HCT116 (cell line): ENCODE results near the gene GSTM4. TPM values are rescaled to one million over a fixed set of nuclear protein-coding genes. Genes with fewer than 3 reads are reported as not detected.

ENCODE experiments used
- ATAC-seq: fragments of 200-7000 bp; cut with Tn5 transposase; 2 replicates; pipeline ENCODE4 v1.9.1; 2020; ENCODE audit warnings: mild to moderate bottlenecking, moderate library complexity
- BruUV-seq: library from RNA; stranded (reverse); fragments of 400-500 nt; replicated peaks from 2 replicates; lab custom pipeline; 2021; lab: Mats Ljungman, UMichigan
- CTCF ChIA-PET: fragments of 300-600 bp; sonication (Branson Sonifier 250); formaldehyde crosslinking; loops from one replicate; lab custom pipeline; 2021; ENCODE audit warnings: antibody characterized with exemption; lab: Charles Lee
- POLR2A ChIA-PET: fragments of 300-600, 350-600 bp; sonication (Branson Sonifier 250); formaldehyde crosslinking; loops from one replicate; lab custom pipeline; 2021; ENCODE audit warnings: antibody characterized with exemption; lab: Charles Lee
- RAD21 ChIA-PET, 2 experiments: fragments of 300-600 bp; sonication (Branson Sonifier 250); formaldehyde crosslinking; loops; one replicate each; lab custom pipeline; 2023; ENCODE audit warnings: low total read pairs in 2 of 2; ENCODE audit not compliant: uncharacterized antibody in 2 of 2, unreplicated experiment in 2 of 2, low non-redundant PET in 1 of 2; lab: Charles Lee
- DNase-seq: peaks from one replicate; pipeline ENCODE4 v3.0.0-alpha.2; 2010; ENCODE audit warnings: low read depth, low spot score
- H2AFZ ChIP-seq: fragments of 200-600 bp; shearing (Covaris generic), sonication (generic); 2 replicates; pipeline ENCODE4 v1.6.1; 2017; ENCODE audit warnings: low read depth, mixed run types, mixed read lengths, antibody characterized with exemption, low read length; ENCODE audit not compliant: poor library complexity, severe bottlenecking
- H3K27ac ChIP-seq: 2 replicates; pipeline ENCODE4 v1.5.1; 2012; ENCODE audit warnings: low read depth, low read length
- H3K27me3 ChIP-seq: fragments of 200-600 bp; sonication (generic); 2 replicates; pipeline ENCODE4 v1.6.1; 2016; ENCODE audit warnings: mixed run types, low read length, mixed read lengths; ENCODE audit not compliant: insufficient read depth
- H3K36me3 ChIP-seq, 2 experiments: fragments of 200-500 bp in 1 of 2; fragments of 200-600 bp in 1 of 2; sonication (Bioruptor generic) in 1 of 2; sonication (generic) in 1 of 2; 2 replicates each; pipeline versions ENCODE4 v1.5.1 to v1.6.1; 2014 to 2016; ENCODE audit warnings: low read length in 2 of 2, inconsistent platforms in 1 of 2, mixed read lengths in 1 of 2, mixed run types in 1 of 2; ENCODE audit not compliant: insufficient read depth in 2 of 2, control insufficient read depth in 1 of 2
- H3K4me1 ChIP-seq, 2 experiments: fragments of 200-600 bp in 1 of 2; sonication (generic) in 1 of 2; 2 replicates each; pipeline versions ENCODE4 v1.5.1 to v1.6.1; 2012 to 2017; ENCODE audit warnings: low read length in 2 of 2, inconsistent platforms in 1 of 2, mild to moderate bottlenecking in 1 of 2, mixed read lengths in 1 of 2, mixed run types in 1 of 2, moderate library complexity in 1 of 2; ENCODE audit not compliant: insufficient read depth in 2 of 2, control insufficient read depth in 1 of 2
- H3K4me2 ChIP-seq: fragments of 200-600 bp; sonication (generic); 2 replicates; pipeline ENCODE4 v1.6.1; 2017; ENCODE audit warnings: mixed run types, low read length, mixed read lengths
- H3K4me3 ChIP-seq, 2 experiments: fragments of 200-600 bp in 1 of 2; sonication (generic) in 1 of 2; replicated peaks in 1 of 2; 2 replicates each; pipeline ENCODE4 v1.5.1; 2011 to 2016; ENCODE audit warnings: low read length in 2 of 2, control low read depth in 1 of 2, low read depth in 1 of 2, mild to moderate bottlenecking in 1 of 2, mixed read lengths in 1 of 2, mixed run types in 1 of 2
- H3K79me2 ChIP-seq: fragments of 200-600 bp; sonication (generic); 2 replicates; pipeline ENCODE4 v1.6.1; 2017; ENCODE audit warnings: mild to moderate bottlenecking, mixed run types, low read length, moderate library complexity, mixed read lengths; ENCODE audit not compliant: insufficient read depth
- H3K9ac ChIP-seq: fragments of 200-600 bp; sonication (generic); 2 replicates; pipeline ENCODE4 v1.6.1; 2016; ENCODE audit warnings: low read length, mixed read lengths
- H3K9me2 ChIP-seq: fragments of 200-600 bp; sonication (generic), shearing (Covaris generic); 2 replicates; pipeline ENCODE4 v1.6.1; 2017; ENCODE audit warnings: mixed run types, mild to moderate bottlenecking, moderate library complexity; ENCODE audit not compliant: insufficient read depth
- H3K9me3 ChIP-seq, 2 experiments: fragments of 200-500 bp in 1 of 2; fragments of 200-600 bp in 1 of 2; sonication (Bioruptor generic) in 1 of 2; sonication (generic) in 1 of 2; 2 replicates each; pipeline ENCODE4 v1.6.1; 2014 to 2017; ENCODE audit warnings: low read length in 2 of 2, mixed read lengths in 2 of 2, inconsistent platforms in 1 of 2, low read depth in 1 of 2, mild to moderate bottlenecking in 1 of 2, mixed run types in 1 of 2, moderate library complexity in 1 of 2; ENCODE audit not compliant: control insufficient read depth in 1 of 2, insufficient read depth in 1 of 2
- H4K20me1 ChIP-seq: fragments of 200-600 bp; sonication (generic), shearing (Covaris generic); 2 replicates; pipeline ENCODE4 v1.6.1; 2017; ENCODE audit warnings: mixed run types, mild to moderate bottlenecking, moderate library complexity; ENCODE audit not compliant: insufficient read depth
- ATF3 ChIP-seq: IDR thresholded peaks from 2 replicates; pipeline ENCODE4 v1.6.1; 2012
- CBX3 ChIP-seq: IDR thresholded peaks from 2 replicates; pipeline ENCODE4 v1.6.1; 2012; ENCODE audit warnings: low read depth
- CEBPB ChIP-seq: IDR thresholded peaks from 2 replicates; pipeline ENCODE4 v1.6.1; 2012; ENCODE audit warnings: low read depth
- ELF1 ChIP-seq: IDR thresholded peaks from 2 replicates; pipeline ENCODE4 v1.6.1; 2012; ENCODE audit warnings: low read depth, borderline replicate concordance
- MAX ChIP-seq: IDR thresholded peaks from 2 replicates; pipeline ENCODE4 v1.6.1; 2012
- REST ChIP-seq: IDR thresholded peaks from 2 replicates; pipeline ENCODE4 v1.6.1; 2012; ENCODE audit warnings: low read depth
- SRF ChIP-seq: IDR thresholded peaks from 2 replicates; pipeline ENCODE4 v1.6.1; 2012; ENCODE audit warnings: low read depth
- TCF7L2 ChIP-seq: IDR thresholded peaks from 2 replicates; pipeline ENCODE4 v1.7.0; 2011; ENCODE audit warnings: borderline replicate concordance, inconsistent platforms; ENCODE audit not compliant: insufficient read depth, insufficient read length; ENCODE audit errors: extremely low read depth
- ZBTB33 ChIP-seq: IDR thresholded peaks from 2 replicates; pipeline ENCODE4 v1.6.1; 2011; ENCODE audit warnings: mild to moderate bottlenecking, low read length, moderate library complexity; ENCODE audit not compliant: insufficient replicate concordance; ENCODE audit errors: extremely low read depth
- ZNF274 ChIP-seq: fragments of 200-500 bp; sonication (Bioruptor generic); IDR thresholded peaks from 2 replicates; pipeline ENCODE4 v1.6.1; 2014; ENCODE audit warnings: mild to moderate bottlenecking, low read depth, low read length, inconsistent platforms
- intact Hi-C: fragments of 100-400 bp; cut with micrococcal nuclease; formaldehyde crosslinking; loops from 2 replicates; pipeline ENCODE4 v1.10.0; 2022
- total RNA-seq: library from RNA; stranded (reverse); gene quantifications from one replicate; pipeline ENCODE4 v1.2.1, GENCODE V29; 2021; ENCODE audit not compliant: unreplicated experiment

GSTM4 gene
- total RNA-seq, 1 experiment from 2014 or later: 15.9 TPM

GRCh38 chr1:109627692-109628399 is 28.1 kb upstream of the GSTM4 start:
- ChIA-PET CTCF (interaction anchor here (1.3 to 1.8 kb wide), 2 partner anchors 9 to 12 kb away, joined by 3 to 5 read pairs; no protein-coding TSS in a partner anchor), RAD21 (no interaction called here), POLR2A (no interaction called here)
- peaks cover 6 to 20% of the 10 kb centered on the region in 2 experiments; a peak in 3 of 4 replicates for H3K36me3 ChIP-seq
- H3K9me2 ChIP-seq: no peaks in the 10 kb centered on the region
- no peak overlapping the region for H3K9ac ChIP-seq
- H3K4me1 ChIP-seq: peaks cover under 1 to 9% of the 10 kb centered on the region in 2 experiments; a peak in 2 of 4 replicates
- no peaks in the 10 kb centered on the region for H4K20me1 ChIP-seq
- peaks cover 20% of the 10 kb centered on the region for H3K79me2 ChIP-seq
- H3K27ac ChIP-seq: no peak overlapping the region
- intact Hi-C loops: no loop called here
- ATAC-seq (no peak), DNase-seq (no peak)
- TF ChIP-seq TCF7L2 (no peak), CBX3 (no peak)
- H3K4me2 ChIP-seq: no peak overlapping the region
- no TSS peak for BruUV-seq
- no peaks in the 10 kb centered on the region for H3K27me3 ChIP-seq
- H2AFZ ChIP-seq: no peak overlapping the region
- no peaks in the 10 kb centered on the region for H3K9me3 ChIP-seq
- no peak overlapping the region for H3K4me3 ChIP-seq

- Histone ChIP-seq H3K9ac (no peak overlapping the region), H4K20me1 (no peaks in the 10 kb centered on the region), H3K9me2 (no peaks in the 10 kb centered on the region), H3K27ac (no peak overlapping the region), H3K4me2 (no peak overlapping the region), H3K4me1 (peaks cover 0 to 9% of the 10 kb centered on the region in 2 experiments; a peak in 1 of 4 replicates), H3K4me3 (no peak overlapping the region), H3K27me3 (no peaks in the 10 kb centered on the region), H3K9me3 (no peaks in the 10 kb centered on the region), H3K36me3 (peaks cover 6 to 20% of the 10 kb centered on the region in 2 experiments; a peak in 3 of 4 replicates), H3K79me2 (peaks cover 11% of the 10 kb centered on the region), H2AFZ (no peak overlapping the region)
- DNase-seq (no peak), ATAC-seq (no peak)
- POLR2A ChIA-PET: no interaction called here
- intact Hi-C loops: no loop called here
- RAD21 ChIA-PET: interaction anchor here in 1 of 2 experiments (1.2 kb wide), 1 partner anchor 11 kb away, joined by 3 read pairs; no protein-coding TSS in a partner anchor
- CTCF ChIA-PET: interaction anchor here (1.0 to 4.1 kb wide), 4 partner anchors 8 to 83 kb away, joined by 3 to 35 read pairs (median 7); partner anchors contain the start of genes AMPD2 and GNAT2
- no TSS peak for BruUV-seq
- TF ChIP-seq CEBPB: no peak
- no peak for TF ChIP-seq ZBTB33
- TF ChIP-seq CBX3: no peak
- no peak for TF ChIP-seq MAX
- TF ChIP-seq ELF1: no peak
- no peak for TF ChIP-seq REST
- no peak for TF ChIP-seq ATF3
- no peak for TF ChIP-seq SRF
- no peak for TF ChIP-seq ZNF274
These were observed 27.2 kb upstream of the GSTM4 start for GRCh38 chr1:109628540-109629321.
